ENCODE results near the gene WBP1L.

Gene WBP1L

DNA sequence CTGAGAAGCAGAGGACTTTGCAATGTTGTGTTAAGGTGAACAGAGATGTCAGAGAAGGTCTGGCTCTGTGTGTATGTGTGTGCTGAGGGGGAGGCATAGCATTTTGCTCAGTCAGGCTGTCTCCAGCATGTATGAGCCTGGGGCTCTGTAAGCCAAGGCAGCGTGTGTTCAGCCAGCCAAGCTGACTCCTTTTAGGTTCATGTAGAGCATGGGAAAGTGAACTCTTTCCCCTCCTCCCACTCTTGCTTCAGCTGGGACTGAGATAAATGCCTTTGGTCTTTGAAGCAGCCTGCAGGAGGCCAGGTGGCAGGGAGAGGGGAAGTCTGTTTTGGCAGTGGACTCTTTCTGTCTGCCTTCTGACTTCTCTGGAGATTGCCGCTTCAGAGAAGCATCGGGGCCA is 25.5 kb upstream of the WBP1L start:
- TF ChIP-seq, protein P1, sequence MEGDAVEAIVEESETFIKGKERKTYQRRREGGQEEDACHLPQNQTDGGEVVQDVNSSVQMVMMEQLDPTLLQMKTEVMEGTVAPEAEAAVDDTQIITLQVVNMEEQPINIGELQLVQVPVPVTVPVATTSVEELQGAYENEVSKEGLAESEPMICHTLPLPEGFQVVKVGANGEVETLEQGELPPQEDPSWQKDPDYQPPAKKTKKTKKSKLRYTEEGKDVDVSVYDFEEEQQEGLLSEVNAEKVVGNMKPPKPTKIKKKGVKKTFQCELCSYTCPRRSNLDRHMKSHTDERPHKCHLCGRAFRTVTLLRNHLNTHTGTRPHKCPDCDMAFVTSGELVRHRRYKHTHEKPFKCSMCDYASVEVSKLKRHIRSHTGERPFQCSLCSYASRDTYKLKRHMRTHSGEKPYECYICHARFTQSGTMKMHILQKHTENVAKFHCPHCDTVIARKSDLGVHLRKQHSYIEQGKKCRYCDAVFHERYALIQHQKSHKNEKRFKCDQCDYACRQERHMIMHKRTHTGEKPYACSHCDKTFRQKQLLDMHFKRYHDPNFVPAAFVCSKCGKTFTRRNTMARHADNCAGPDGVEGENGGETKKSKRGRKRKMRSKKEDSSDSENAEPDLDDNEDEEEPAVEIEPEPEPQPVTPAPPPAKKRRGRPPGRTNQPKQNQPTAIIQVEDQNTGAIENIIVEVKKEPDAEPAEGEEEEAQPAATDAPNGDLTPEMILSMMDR (IDR thresholded peaks at IDR 0.05; ENCODE audit: low read depth, low read length), result no peak
- TF ChIP-seq MYC (IDR thresholded peaks at IDR 0.05; ENCODE audit: low read depth, low read length) (no peak), MAX (IDR thresholded peaks at IDR 0.05; ENCODE audit: low read depth, low read length) (no peak), POLR2A (IDR thresholded peaks at IDR 0.05; ENCODE audit: extremely low read depth, insufficient read length) (no peak)
- peak; percentile 39 for DNase-seq (ENCODE audit: low read depth)
- no peak overlapping the region for H3K4me3 ChIP-seq (ENCODE audit: low read depth, low read length)

DNA sequence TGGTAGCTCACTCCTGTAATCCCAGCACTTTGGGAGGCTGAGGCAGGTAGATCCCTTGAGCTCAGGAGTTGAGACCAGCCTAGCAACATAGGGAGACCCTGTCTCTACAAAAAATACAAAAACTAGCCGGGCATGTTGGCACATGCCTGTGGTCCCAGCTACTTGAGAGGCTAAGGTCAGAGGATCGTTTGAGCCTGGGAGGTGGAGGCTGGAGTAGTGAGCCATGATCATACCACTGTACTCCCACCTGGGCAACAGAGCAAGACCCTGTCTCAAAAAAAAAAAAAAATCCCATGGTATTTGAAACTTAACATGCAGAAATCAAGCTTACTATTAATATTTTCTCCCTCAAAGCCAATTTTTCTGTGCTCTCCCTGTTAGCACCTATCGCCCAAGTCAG is 23.4 kb upstream of the WBP1L start:
- TF ChIP-seq POLR2A (IDR thresholded peaks at IDR 0.05; ENCODE audit: extremely low read depth, insufficient read length), result no peak
- TF ChIP-seq MYC (IDR thresholded peaks at IDR 0.05; ENCODE audit: low read depth, low read length), result no peak
- TF ChIP-seq, protein P1 (IDR thresholded peaks at IDR 0.05; ENCODE audit: low read depth, low read length), result no peak
- no peak for TF ChIP-seq MAX (IDR thresholded peaks at IDR 0.05; ENCODE audit: low read depth, low read length)
- no peak for DNase-seq (ENCODE audit: low read depth)
- no peak overlapping the region for H3K4me3 ChIP-seq (ENCODE audit: low read depth, low read length)

DNA sequence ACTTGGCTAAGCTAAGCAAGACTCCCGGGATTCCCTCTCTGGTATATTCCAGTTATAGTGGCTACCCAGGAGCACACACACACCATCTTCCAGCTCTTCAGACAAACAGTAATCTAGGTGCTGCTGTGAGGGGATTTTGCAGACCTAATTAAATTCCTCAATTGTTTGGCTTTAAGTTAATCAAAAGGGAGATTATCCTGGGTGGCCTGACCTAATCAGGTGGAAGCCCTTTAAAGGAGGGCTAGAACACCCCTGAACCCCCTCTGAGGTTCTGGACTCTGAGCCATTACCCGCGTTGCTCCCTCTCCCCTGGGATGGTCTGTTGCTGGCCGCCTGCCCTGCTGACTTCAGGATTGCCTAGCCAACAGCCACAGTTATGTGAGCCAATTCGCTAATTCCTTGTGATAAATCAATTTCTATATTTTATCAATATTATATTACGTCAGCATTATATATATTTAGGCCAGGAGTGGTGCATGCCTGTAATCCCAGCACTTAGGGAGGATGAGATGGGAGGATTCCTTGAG is 22.9 kb upstream of the WBP1L start:
- H3K4me3 ChIP-seq (ENCODE audit: low read depth, low read length), result no peak overlapping the region
- TF ChIP-seq MYC (IDR thresholded peaks at IDR 0.05; ENCODE audit: low read depth, low read length) (no peak), MAX (IDR thresholded peaks at IDR 0.05; ENCODE audit: low read depth, low read length) (no peak), POLR2A (IDR thresholded peaks at IDR 0.05; ENCODE audit: extremely low read depth, insufficient read length) (no peak)
- TF ChIP-seq, protein P1 (IDR thresholded peaks at IDR 0.05; ENCODE audit: low read depth, low read length), result no peak
- no peak for DNase-seq (ENCODE audit: low read depth)

DNA sequence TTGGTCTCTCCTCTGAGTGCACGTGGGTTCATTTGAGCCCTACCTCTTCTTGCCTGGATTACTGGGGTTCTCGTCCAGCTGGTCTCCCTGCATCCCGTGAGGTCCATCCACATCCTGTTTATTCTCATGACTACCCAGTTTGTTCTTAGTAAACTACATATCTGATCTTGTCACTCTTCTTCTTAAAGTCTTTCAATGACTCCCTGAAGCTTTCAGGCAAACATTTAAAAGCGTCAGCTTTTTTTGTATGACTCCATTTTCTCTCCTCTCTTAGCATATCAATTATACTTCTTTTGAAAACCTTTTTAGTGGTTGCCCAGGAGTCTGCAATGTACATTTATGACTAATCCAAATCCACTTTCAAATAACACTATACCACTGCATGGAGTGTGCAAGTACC is 21.8 kb upstream of the WBP1L start:
- DNase-seq (ENCODE audit: low read depth), result no peak
- no peak overlapping the region for H3K4me3 ChIP-seq (ENCODE audit: low read depth, low read length)
- TF ChIP-seq MAX (IDR thresholded peaks at IDR 0.05; ENCODE audit: low read depth, low read length), result no peak
- no peak for TF ChIP-seq MYC (IDR thresholded peaks at IDR 0.05; ENCODE audit: low read depth, low read length)
- TF ChIP-seq, protein P1 (IDR thresholded peaks at IDR 0.05; ENCODE audit: low read depth, low read length), result no peak
- no peak for TF ChIP-seq POLR2A (IDR thresholded peaks at IDR 0.05; ENCODE audit: extremely low read depth, insufficient read length)

GRCh38 chr10:102723989-102724388 is 19.8 kb upstream of the WBP1L start:
- TF ChIP-seq MAX (IDR thresholded peaks at IDR 0.05; ENCODE audit: low read depth, low read length) (no peak), POLR2A (IDR thresholded peaks at IDR 0.05; ENCODE audit: extremely low read depth, insufficient read length) (no peak), MYC (IDR thresholded peaks at IDR 0.05; ENCODE audit: low read depth, low read length) (no peak)
- TF ChIP-seq, protein P1 (IDR thresholded peaks at IDR 0.05; ENCODE audit: low read depth, low read length), result no peak
- DNase-seq (ENCODE audit: low read depth), result no peak

More at GRCh38 chr10:102723989-102724388, 19.8 kb upstream of the WBP1L start:
- H3K4me3 ChIP-seq (ENCODE audit: low read depth, low read length), result no peak overlapping the region
